T-helper 1 cell treated with Interleukin-12 subunit alpha and Interleukin-12 subunit beta and Interleukin-4 antibody, amounts not matched to agents 30 μg/mL and 1 μg/mL, for 36 hours (primary cell): ENCODE results near the gene CNIH3.

Experiments used
- H3K27ac Mint-ChIP-seq: one replicate; pipeline ENCODE4 v1.8.0; 2021; ENCODE audit warnings: mild to moderate bottlenecking, mixed read lengths
- H3K27me3 Mint-ChIP-seq: one replicate; pipeline ENCODE4 v1.8.0; 2021; ENCODE audit warnings: low read depth, mixed read lengths
- H3K36me3 Mint-ChIP-seq: one replicate; pipeline ENCODE4 v1.8.0; 2021; ENCODE audit warnings: low read depth, mixed read lengths
- H3K4me1 Mint-ChIP-seq: one replicate; pipeline ENCODE4 v1.8.0; 2021; ENCODE audit warnings: low read depth, mixed read lengths
- H3K4me3 Mint-ChIP-seq: one replicate; pipeline ENCODE4 v1.8.0; 2021; ENCODE audit warnings: mild to moderate bottlenecking, moderate library complexity, mixed read lengths
- H3K9me3 Mint-ChIP-seq: one replicate; pipeline ENCODE4 v1.8.0; 2021; ENCODE audit warnings: mixed read lengths

Gene CNIH3

GRCh38 chr1:224777180-224777579, 161.1 kb downstream of the CNIH3 start:
- H3K27ac Mint-ChIP-seq: no peak overlapping the region
- H3K36me3 Mint-ChIP-seq: no peaks in the 10 kb centered on the region
- H3K9me3 Mint-ChIP-seq: no peaks in the 10 kb centered on the region
- H3K4me1 Mint-ChIP-seq: peaks cover 3% of the 10 kb centered on the region
- no peak overlapping the region for H3K4me3 Mint-ChIP-seq
- H3K27me3 Mint-ChIP-seq: peaks cover 9% of the 10 kb centered on the region

GRCh38 chr1:224779536-224779935, 163.4 kb downstream of the CNIH3 start:
- peaks cover 14% of the 10 kb centered on the region for H3K4me1 Mint-ChIP-seq
- H3K4me3 Mint-ChIP-seq: no peak overlapping the region
- H3K27me3 Mint-ChIP-seq: no peaks in the 10 kb centered on the region
- no peak overlapping the region for H3K27ac Mint-ChIP-seq
- H3K36me3 Mint-ChIP-seq: no peaks in the 10 kb centered on the region
- H3K9me3 Mint-ChIP-seq: peaks cover 5% of the 10 kb centered on the region

- peaks cover 17% of the 10 kb centered on the region for H3K4me1 Mint-ChIP-seq
- no peak overlapping the region for H3K27ac Mint-ChIP-seq
- H3K27me3 Mint-ChIP-seq: no peaks in the 10 kb centered on the region
These were observed 164.6 kb downstream of the CNIH3 start for GRCh38 chr1:224780736-224781135.

DNA sequence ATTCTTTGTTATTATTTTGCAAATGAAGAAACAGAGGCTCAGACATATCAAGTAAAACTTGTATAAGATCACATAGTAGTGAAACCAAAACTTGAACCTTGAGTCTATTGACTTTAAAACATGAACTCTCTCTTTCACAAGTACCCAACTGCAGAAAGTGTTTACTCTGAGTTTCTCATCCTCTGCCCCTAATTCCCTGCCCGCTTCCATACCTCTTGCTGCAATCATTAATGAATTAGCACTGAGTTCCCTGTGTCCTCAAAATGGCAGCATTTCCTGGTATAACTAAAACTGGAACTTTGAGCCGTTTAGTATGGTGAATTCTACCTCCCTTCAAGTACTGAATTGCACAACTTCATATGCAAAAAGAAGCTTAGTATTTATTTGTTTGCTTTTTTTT, 165.7 kb downstream of the CNIH3 start:
- H3K27me3 Mint-ChIP-seq: no peaks in the 10 kb centered on the region
- H3K27ac Mint-ChIP-seq: no peak overlapping the region
- peaks cover 17% of the 10 kb centered on the region for H3K4me1 Mint-ChIP-seq
- H3K36me3 Mint-ChIP-seq: no peaks in the 10 kb centered on the region
- no peak overlapping the region for H3K4me3 Mint-ChIP-seq
- peaks cover 5% of the 10 kb centered on the region for H3K9me3 Mint-ChIP-seq

More at GRCh38 chr1:224780736-224781135, 164.6 kb downstream of the CNIH3 start:
- no peak overlapping the region for H3K4me3 Mint-ChIP-seq
- H3K36me3 Mint-ChIP-seq: no peaks in the 10 kb centered on the region
- H3K9me3 Mint-ChIP-seq: peaks cover 5% of the 10 kb centered on the region

GRCh38 chr1:224782281-224783000, 166.3 kb downstream of the CNIH3 start:
- Mint-ChIP-seq H3K9me3 (peaks cover 12% of the 10 kb centered on the region), H3K36me3 (no peaks in the 10 kb centered on the region), H3K4me3 (no peak overlapping the region), H3K4me1 (peaks cover 22% of the 10 kb centered on the region), H3K27ac (no peak overlapping the region), H3K27me3 (no peaks in the 10 kb centered on the region)

DNA sequence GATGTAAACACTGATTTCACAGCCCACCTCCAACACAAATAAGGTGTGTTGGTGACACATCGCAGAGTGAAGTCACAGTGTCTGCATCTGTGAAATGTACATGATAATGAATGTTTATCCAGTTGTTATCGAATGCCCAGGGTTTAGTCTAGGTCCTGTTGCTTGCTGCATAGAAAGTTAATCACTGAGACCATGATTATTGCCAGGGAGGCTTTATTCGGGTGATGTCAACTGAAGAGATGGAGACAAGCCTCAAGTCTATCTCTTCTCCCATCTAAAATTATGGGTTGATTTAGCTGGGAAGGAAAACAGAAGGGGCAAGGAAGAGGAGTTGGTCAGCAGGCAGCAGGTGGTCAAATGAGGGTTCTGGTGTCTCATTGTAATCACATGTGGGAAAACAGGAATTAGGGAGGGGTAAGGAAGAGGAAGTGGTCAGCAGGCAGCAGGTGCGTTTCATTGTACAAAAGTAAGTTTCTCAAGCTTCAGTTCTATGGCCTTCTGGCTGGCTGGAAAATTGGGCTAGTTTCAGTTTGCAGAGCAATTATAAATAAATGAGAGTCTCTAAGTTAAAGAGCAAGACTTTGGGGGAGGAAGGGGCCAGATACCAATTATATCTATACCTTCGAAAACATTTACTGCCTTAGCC, 167.0 kb downstream of the CNIH3 start:
- peaks cover 22% of the 10 kb centered on the region for H3K4me1 Mint-ChIP-seq
- H3K27ac Mint-ChIP-seq: no peak overlapping the region
- no peak overlapping the region for H3K4me3 Mint-ChIP-seq
- H3K36me3 Mint-ChIP-seq: no peaks in the 10 kb centered on the region
- H3K9me3 Mint-ChIP-seq: peaks cover 13% of the 10 kb centered on the region
- H3K27me3 Mint-ChIP-seq: no peaks in the 10 kb centered on the region

GRCh38 chr1:224784265-224785039, 168.3 kb downstream of the CNIH3 start:
- no peak overlapping the region for H3K4me3 Mint-ChIP-seq
- no peak overlapping the region for H3K27ac Mint-ChIP-seq
- H3K27me3 Mint-ChIP-seq: no peaks in the 10 kb centered on the region

GRCh38 chr1:224785040-224785328, 168.9 kb downstream of the CNIH3 start:
- no peak overlapping the region for H3K4me3 Mint-ChIP-seq
- H3K9me3 Mint-ChIP-seq: peaks cover 17% of the 10 kb centered on the region
- no peaks in the 10 kb centered on the region for H3K36me3 Mint-ChIP-seq
- peaks cover 22% of the 10 kb centered on the region for H3K4me1 Mint-ChIP-seq
- no peak overlapping the region for H3K27ac Mint-ChIP-seq
- no peaks in the 10 kb centered on the region for H3K27me3 Mint-ChIP-seq

More at GRCh38 chr1:224784265-224785039, 168.3 kb downstream of the CNIH3 start:
- H3K4me1 Mint-ChIP-seq: peaks cover 22% of the 10 kb centered on the region
- peaks cover 17% of the 10 kb centered on the region for H3K9me3 Mint-ChIP-seq
- no peaks in the 10 kb centered on the region for H3K36me3 Mint-ChIP-seq

DNA sequence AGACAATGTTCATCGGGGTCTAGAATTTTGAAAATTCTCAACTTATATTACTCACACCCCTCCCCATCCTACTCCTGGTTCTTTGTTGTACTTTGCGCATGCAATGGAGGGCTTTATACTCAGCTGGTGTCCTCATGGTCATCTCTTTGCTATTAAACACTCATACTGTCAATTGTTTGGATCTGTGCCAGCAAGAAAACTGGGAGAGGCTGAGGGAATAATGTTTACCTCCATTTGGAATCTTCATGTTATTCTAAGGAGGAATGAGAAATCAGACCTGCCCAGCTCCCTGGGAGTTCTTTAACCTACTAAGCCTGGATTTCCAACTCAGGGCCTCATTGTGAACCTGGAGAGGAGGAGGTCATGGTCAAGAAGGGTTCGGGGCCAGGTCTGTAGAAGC, 169.5 kb downstream of the CNIH3 start:
- no peaks in the 10 kb centered on the region for H3K27me3 Mint-ChIP-seq
- peaks cover 17% of the 10 kb centered on the region for H3K9me3 Mint-ChIP-seq

GRCh38 chr1:224786533-224787250, 170.6 kb downstream of the CNIH3 start:
- Mint-ChIP-seq H3K4me1 (peaks cover 21% of the 10 kb centered on the region), H3K27me3 (peaks cover 1% of the 10 kb centered on the region), H3K4me3 (no peak overlapping the region), H3K27ac (no peak overlapping the region), H3K36me3 (no peaks in the 10 kb centered on the region), H3K9me3 (peaks cover 17% of the 10 kb centered on the region)

More for the DNA sequence above, 169.5 kb downstream of the CNIH3 start:
- no peak overlapping the region for H3K27ac Mint-ChIP-seq
- no peak overlapping the region for H3K4me3 Mint-ChIP-seq
- H3K4me1 Mint-ChIP-seq: peaks cover 22% of the 10 kb centered on the region
- no peaks in the 10 kb centered on the region for H3K36me3 Mint-ChIP-seq

DNA sequence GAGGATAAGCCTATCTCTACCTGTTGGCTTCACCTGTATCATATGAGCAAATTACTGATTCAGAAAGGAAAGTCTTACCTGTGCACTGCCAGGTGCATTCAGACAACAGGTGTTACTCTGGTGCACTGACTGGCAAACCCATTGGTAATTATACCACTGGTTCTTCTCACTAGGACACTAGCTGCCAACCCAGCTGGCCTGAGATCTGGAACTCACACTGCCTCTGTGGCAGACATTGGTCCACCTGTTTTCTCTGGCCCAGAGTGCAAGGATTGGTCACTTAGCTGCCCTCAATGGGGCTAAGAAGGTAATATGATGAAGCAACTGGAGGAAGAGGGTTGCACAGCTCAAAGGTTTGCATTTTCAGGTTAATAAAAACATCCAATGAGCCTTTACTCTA, 173.2 kb downstream of the CNIH3 start:
- no peaks in the 10 kb centered on the region for H3K36me3 Mint-ChIP-seq
- H3K27ac Mint-ChIP-seq: no peak overlapping the region
- peaks cover 8% of the 10 kb centered on the region for H3K4me1 Mint-ChIP-seq
- H3K27me3 Mint-ChIP-seq: peaks cover 6% of the 10 kb centered on the region
- peaks cover 12% of the 10 kb centered on the region for H3K9me3 Mint-ChIP-seq
- H3K4me3 Mint-ChIP-seq: no peak overlapping the region
